HG03520 (cell line): ENCODE measurements around the gene SAMM50.
A peak's percentile ranks its signal among the peaks of the same experiment; 100 is the strongest.

Experiments
- ATAC-seq: cut with Tn5 transposase; IDR thresholded peaks from one replicate; pipeline ENCODE4 v1.9.1; 2021; ENCODE audit warnings: mild to moderate bottlenecking, moderate library complexity; ENCODE audit not compliant: unreplicated experiment

SAMM50 gene

GRCh38 chr22:44026630-44027511 lies 71.6 kb downstream of the SAMM50 start:
- ATAC-seq = peak; percentile 40

DNA sequence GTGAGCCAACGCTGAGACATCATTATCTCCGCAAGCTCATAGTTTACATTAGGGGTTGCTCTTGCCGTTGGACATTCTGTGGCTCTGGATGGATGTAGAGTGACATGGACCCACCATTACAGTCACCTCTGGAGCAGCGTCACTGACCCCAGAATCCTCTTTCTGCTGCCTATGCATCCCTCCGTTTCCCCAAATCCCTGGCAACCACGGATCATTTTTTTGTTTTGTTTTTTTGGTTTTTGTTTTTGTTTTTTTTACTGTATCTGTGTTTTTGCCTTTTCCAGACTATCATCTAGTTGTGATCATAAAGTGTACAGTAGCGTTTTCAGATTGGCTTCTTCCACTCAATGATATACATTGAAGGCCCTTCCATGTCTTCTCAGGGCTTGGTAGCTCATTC lies 72.8 kb downstream of the SAMM50 start:
- ATAC-seq = no peak

DNA sequence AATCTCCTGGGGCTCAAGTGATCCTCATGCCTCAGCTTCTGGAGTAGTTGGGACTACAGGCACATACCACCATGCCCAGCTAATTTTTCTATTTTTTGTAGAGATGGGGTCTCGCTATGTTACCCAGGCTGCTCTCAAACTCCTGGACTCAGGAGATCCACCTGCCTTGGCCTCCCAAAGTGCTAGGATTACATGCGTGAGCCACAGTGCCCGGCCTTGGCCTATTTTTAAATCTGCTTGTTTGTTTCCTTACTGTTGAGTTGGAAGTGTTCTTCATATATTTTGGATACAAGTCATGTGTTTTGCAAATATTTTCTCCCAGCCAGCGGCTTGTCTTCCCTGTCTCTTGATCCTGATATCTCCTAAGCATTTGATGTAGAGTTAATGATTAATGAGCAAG lies 73.8 kb downstream of the SAMM50 start:
- ATAC-seq = no peak

- ATAC-seq = no peak
Observed at GRCh38 chr22:44030051-44030701, 74.9 kb downstream of the SAMM50 start.

DNA sequence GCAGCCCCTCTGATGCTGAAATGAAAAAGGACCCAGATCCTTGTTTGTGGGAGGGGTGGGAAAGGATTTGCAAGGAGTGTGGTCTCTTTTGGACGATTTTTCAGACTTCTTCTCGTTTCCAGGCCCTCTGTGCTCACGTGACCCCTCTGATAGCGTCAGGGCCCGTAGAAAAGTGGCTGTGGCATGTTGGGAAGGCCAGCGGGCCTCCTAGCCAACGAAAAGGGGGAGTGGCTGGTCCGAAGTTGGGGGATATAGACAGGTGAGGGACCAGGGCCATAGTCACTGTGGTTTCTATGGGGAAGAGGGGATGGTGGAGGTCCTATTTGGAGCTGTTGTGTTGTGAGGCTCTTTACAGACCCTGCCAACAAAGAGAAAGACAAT lies 75.5 kb downstream of the SAMM50 start:
- ATAC-seq = no peak

- ATAC-seq = no peak
Observed at GRCh38 chr22:44031158-44031952, 76.1 kb downstream of the SAMM50 start.

DNA sequence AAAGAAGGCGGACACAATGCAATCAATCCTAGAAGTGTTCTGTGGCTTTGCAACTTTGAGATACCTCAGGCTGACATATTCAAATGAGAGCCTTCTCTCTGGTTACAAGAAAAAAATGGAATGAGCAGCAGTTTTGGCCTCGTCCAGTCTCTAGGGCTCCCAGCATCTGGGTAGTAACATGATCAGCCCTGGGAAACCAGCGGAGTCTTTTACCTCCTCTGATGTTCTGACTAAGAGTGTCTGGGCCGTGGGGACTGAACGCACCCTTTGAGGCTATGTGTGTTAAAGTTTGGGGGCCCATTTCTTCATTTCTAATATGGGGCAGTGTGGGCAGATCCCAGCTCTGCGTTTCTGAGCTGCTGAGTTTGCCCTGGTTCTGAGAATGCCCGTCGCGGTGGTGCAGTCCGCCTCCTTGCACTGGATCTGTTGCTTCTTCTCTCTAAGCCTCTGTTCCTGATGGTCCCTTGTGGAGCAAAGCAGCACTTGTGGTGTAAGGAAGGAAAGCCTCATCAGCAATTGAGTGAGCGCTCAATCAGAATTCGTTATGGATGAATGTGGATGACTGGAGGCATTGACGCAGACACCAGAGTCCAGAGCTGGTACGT lies 77.0 kb downstream of the SAMM50 start:
- ATAC-seq = no peak

DNA sequence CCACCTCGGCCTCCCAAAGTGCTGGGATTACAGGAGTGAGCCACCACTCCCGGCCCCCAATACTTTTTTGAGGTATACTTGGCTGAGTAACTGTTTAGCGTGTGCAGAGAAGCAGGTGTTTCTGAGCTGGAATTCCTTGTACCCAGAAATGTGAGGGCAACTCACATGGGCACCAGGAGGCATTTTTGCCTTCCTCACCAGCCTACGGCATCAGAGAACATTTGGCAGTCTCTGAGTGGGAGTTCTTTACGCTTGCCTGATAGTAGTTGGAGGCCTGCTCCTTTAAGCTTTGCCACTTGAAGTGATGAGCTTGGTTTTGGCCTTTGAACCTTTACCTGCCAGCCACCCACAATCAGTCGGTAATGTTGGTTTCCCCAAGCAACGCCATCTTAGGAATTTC lies 78.0 kb downstream of the SAMM50 start:
- no peak for ATAC-seq

GRCh38 chr22:44033694-44034093 lies 78.5 kb downstream of the SAMM50 start:
- no peak for ATAC-seq

- no peak for ATAC-seq
Observed at GRCh38 chr22:44037519-44038375, 82.5 kb downstream of the SAMM50 start.

DNA sequence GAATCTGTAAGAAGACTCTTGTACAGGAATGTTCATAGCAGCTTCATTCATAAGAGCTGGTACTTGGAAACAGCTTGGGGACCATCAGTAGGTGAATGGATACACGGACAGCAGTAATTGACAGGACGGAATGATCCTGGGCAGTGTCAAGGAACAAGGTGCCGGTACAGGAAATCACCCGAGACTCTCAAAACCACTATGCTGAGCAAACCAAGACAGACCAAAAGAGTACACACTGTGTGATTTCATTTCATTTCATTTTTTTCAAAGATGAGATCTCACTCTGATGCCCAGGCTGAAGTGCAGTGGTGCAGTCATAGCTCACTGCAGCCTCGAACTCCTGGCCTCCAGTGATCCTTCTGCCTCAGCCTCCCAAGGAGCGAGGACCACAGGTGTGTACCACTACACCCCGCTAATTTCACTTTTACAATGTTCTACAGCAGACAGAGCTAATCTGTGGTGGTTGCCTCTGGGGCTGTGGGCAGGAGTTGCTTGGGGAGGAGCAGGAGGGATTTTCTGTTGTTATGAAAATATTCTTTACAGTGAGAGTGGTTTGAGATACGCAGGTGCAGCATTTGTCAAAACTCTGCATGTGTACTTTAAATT lies 84.4 kb downstream of the SAMM50 start:
- no peak for ATAC-seq

DNA sequence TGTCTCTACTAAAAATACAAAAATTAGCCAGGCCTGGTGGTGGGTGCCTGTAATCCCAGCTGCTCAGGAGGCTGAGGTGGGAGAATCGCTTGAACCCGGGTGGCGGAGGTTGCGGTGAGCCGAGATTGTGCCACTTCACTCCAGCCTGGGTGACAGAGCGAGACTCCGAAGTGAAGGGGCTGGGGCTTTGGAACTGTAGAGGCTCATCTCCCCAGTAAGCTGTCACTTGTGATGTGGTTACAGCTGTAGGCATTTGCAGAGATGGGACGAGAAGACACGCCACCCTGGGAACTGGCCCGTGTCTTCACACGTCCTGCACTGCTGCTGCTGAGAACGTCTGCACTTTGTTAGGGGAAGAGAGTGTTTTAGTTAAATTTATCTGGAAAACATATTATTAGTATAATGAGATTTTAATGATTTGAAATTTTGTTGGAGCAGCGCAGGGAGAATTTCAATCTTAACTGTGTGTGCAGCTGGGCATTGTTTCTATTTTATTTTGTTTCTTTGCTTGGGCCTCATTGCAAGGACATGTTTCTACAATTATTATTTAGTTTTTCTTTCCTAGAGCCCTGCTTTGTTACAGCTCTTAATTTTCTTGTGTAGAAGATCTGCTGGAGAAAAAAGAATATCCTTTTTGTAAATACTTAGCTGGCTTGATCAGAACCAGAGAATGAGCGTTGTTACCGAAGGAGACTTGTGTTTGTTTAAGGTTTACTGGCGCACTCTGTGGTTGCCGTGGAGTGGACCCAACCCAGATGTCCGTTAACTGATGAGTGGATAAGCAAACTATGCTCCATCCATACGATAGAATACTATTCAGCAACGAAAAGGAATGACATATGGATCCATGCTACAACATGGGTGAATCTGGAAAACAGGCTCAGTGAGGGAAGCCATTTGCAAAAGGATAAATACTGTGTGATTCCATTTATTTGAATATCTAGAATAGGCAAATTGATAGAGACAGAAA lies 87.3 kb downstream of the SAMM50 start:
- ATAC-seq = no peak

GRCh38 chr22:44045145-44045544 lies 89.9 kb downstream of the SAMM50 start:
- no peak for ATAC-seq
